Spleen (tissue), 11 donors: ENCODE measurements around the gene B4GALT2. TPM values are rescaled to one million over a fixed set of nuclear protein-coding genes. Genes with fewer than 3 reads are reported as not detected.

ENCODE experiments used
- DNase-seq: peaks from one replicate; pipeline ENCODE4 v3.0.0-alpha.2; 2020
- H3K27ac ChIP-seq, 8 donors: fragments of 200-600 bp; sonication (generic) in 7 of 8; 1 replicate in 4 of 8; 2 replicates in 4 of 8; pipeline versions ENCODE4 v1.5.0 to v1.8.0; 2016 to 2021; ENCODE audit warnings: inconsistent platforms in 4 of 8, mild to moderate bottlenecking in 4 of 8, moderate library complexity in 1 of 8
- H3K27me3 ChIP-seq, 7 donors: fragments of 200-600 bp; sonication (generic) in 6 of 7; replicated peaks in 1 of 7; 1 replicate in 4 of 7; 2 replicates in 3 of 7; pipeline versions ENCODE4 v1.5.0 to v1.8.0; 2016 to 2021; ENCODE audit warnings: inconsistent platforms in 3 of 7, mild to moderate bottlenecking in 1 of 7
- H3K36me3 ChIP-seq, 6 donors: fragments of 200-600 bp; sonication (generic) in 5 of 6; 1 replicate in 4 of 6; 2 replicates in 2 of 6; pipeline versions ENCODE4 v1.5.0 to v1.8.0; 2016 to 2021; ENCODE audit warnings: inconsistent platforms in 2 of 6
- H3K4me1 ChIP-seq, 6 donors: fragments of 200-600 bp; sonication (generic) in 5 of 6; 1 replicate in 3 of 6; 2 replicates in 3 of 6; pipeline versions ENCODE4 v1.5.0 to v1.8.0; 2016 to 2021; ENCODE audit warnings: inconsistent platforms in 3 of 6
- H3K4me3 ChIP-seq, 8 donors: fragments of 200-600 bp; sonication (generic) in 7 of 8; 1 replicate in 4 of 8; 2 replicates in 4 of 8; pipeline versions ENCODE4 v1.5.0 to v1.8.0; 2016 to 2021; ENCODE audit warnings: inconsistent platforms in 4 of 8, mild to moderate bottlenecking in 4 of 8, moderate library complexity in 2 of 8
- H3K9me3 ChIP-seq, 8 donors: fragments of 200-600 bp; sonication (generic) in 7 of 8; 1 replicate in 4 of 8; 2 replicates in 4 of 8; pipeline versions ENCODE4 v1.5.0 to v1.8.0; 2016 to 2021; ENCODE audit warnings: inconsistent platforms in 4 of 8
- CTCF ChIP-seq, 11 experiments: fragments of 200-600 bp in 7 of 11; fragments of 450-650 bp in 4 of 11; sonication (generic) in 4 of 11; IDR thresholded peaks in 8 of 11; conservative IDR thresholded peaks in 3 of 11; 1 replicate in 7 of 11; 2 replicates in 4 of 11; pipeline versions ENCODE4 v1.4.0 to v1.8.0; 2016 to 2021; ENCODE audit warnings: antibody characterized with exemption in 11 of 11, inconsistent platforms in 4 of 11, mild to moderate bottlenecking in 1 of 11
- POLR2A ChIP-seq, 3 donors: fragments of 450-650 bp; IDR thresholded peaks; one replicate each; pipeline ENCODE4 v1.5.1; 2017; ENCODE audit warnings: antibody characterized with exemption in 3 of 3, mild to moderate bottlenecking in 1 of 3
- POLR2AphosphoS5 ChIP-seq, 3 donors: sonication (generic); formaldehyde crosslinking; IDR thresholded peaks; one replicate each; pipeline ENCODE4 v1.5.1; 2017; ENCODE audit warnings: antibody characterized with exemption in 3 of 3
- WGBS, 5 donors: extraction: QIAGEN DNeasy Blood & Tissue Kit in 3 of 5; methylation state at CpG; one replicate each; pipeline versions ENCODE4 v1.1.5 to v1.1.7; 2013 to 2018; 5-methylcytosine and 5-hydroxymethylcytosine counted together
- intact Hi-C: fragments of 100-400 bp; cut with DNase I; formaldehyde crosslinking; loops from one replicate; pipeline ENCODE4 v1.15.0; 2023; ENCODE audit warnings: low total_unique reads
- polyA plus RNA-seq, 3 donors: library from polyadenylated mRNA; stranded (reverse); fragments of 200-250 nt; gene quantifications; one replicate each; pipeline ENCODE4 v1.2.1, GENCODE V29; 2013
- total RNA-seq, 7 donors: library from RNA; depleted of rRNA in 3 of 7; stranded (reverse); fragments of >200 nt in 3 of 7; fragmentation: NEBNext Ultra II Directional in 4 of 7; extraction: Animal tissue kit (Norgen Biotek cat#: 25700) in 4 of 7; gene quantifications; one replicate each; pipeline versions ENCODE4 v1.1.0 to v1.2.1, GENCODE V29; 2016 to 2021
- donor health status: healthy with polysubstance abuse.
- donor health status: DM: no; HTN: no; CAD: no; lungs with moderate emphysema.
- donor health status: DM: no; HTN: no; CAD: no.
- donor health status: Bipolar disorder and iron deficiency.
- donor health status: healthy.
- donor health status: DM: no; HTN: no; CAD: no.
- donor health status: DM: yes; HTN: yes; CAD: no.

The B4GALT2 gene
- total and polyA plus RNA-seq, 10 donors, result 7.0 to 23.3 (median 12.8) TPM

GRCh38 chr1:43936431-43937151 is 42.4 kb upstream of the B4GALT2 start:
- no peak for TF ChIP-seq POLR2A (IDR thresholded peaks at IDR 0.05)
- TF ChIP-seq CTCF (IDR thresholded peaks at IDR 0.05 in 8 of 11, conservative IDR thresholded peaks at IDR 0.05 in 3 of 11), result no peak
- TF ChIP-seq POLR2AphosphoS5 (IDR thresholded peaks at IDR 0.05), result no peak
- DNase-seq, result no peak
- Histone ChIP-seq H3K27me3 (peaks cover 0 to 47% (median 31%) of the 10 kb centered on the region in 7 donors), H3K27ac (no peak overlapping the region), H3K9me3 (no peaks in the 10 kb centered on the region), H3K4me3 (peak overlapping the region in 7 of 8 donors; percentile 28 to 68 (median 34)), H3K4me1 (peaks cover 7 to 41% (median 34%) of the 10 kb centered on the region in 6 donors), H3K36me3 (no peaks in the 10 kb centered on the region)
- intact Hi-C loops, result loop anchor here (10.0 kb wide), 1 partner anchor 412 kb away; no protein-coding TSS in a partner anchor
- WGBS, 5 donors, result 12 to 80% (median 14%) methylated on average over 1 to 56 of the region's 56 CpGs

GRCh38 chr1:43937179-43937865 is 41.7 kb upstream of the B4GALT2 start:
- Histone ChIP-seq H3K4me3 (no peak overlapping the region), H3K27me3 (peaks cover 0 to 47% (median 31%) of the 10 kb centered on the region in 7 donors), H3K27ac (no peak overlapping the region), H3K9me3 (no peaks in the 10 kb centered on the region), H3K36me3 (no peaks in the 10 kb centered on the region), H3K4me1 (peaks cover 7 to 41% (median 34%) of the 10 kb centered on the region in 6 donors)
- DNase-seq, result no peak
- no peak for TF ChIP-seq POLR2AphosphoS5 (IDR thresholded peaks at IDR 0.05)
- TF ChIP-seq POLR2A (IDR thresholded peaks at IDR 0.05), result no peak
- TF ChIP-seq CTCF (IDR thresholded peaks at IDR 0.05 in 8 of 11, conservative IDR thresholded peaks at IDR 0.05 in 3 of 11), result no peak
- 92 to 98% (median 96%) methylated on average over 5 to 8 of the region's 8 CpGs for WGBS, 5 donors
- intact Hi-C loops, result loop anchor here (10.0 kb wide), 1 partner anchor 413 kb away; no protein-coding TSS in a partner anchor

- H3K27me3 ChIP-seq, result peaks cover 0 to 36% (median 24%) of the 10 kb centered on the region in 7 donors
- 87 to 91% (median 91%) methylated on average over 10 of the region's 10 CpGs for WGBS, 5 donors
- no peaks in the 10 kb centered on the region for H3K9me3 ChIP-seq
- peak; percentile 15 for DNase-seq
- H3K36me3 ChIP-seq, result no peaks in the 10 kb centered on the region
- TF ChIP-seq POLR2A (IDR thresholded peaks at IDR 0.05), result no peak
- no peak for TF ChIP-seq POLR2AphosphoS5 (IDR thresholded peaks at IDR 0.05)
- TF ChIP-seq CTCF (IDR thresholded peaks at IDR 0.05 in 8 of 11, conservative IDR thresholded peaks at IDR 0.05 in 3 of 11), result no peak
- peaks cover 3 to 35% (median 29%) of the 10 kb centered on the region in 6 donors for H3K4me1 ChIP-seq
- intact Hi-C loops, result loop anchor here (10.0 kb wide), 1 partner anchor 414 kb away; no protein-coding TSS in a partner anchor
- no peak overlapping the region for H3K4me3 ChIP-seq
- H3K27ac ChIP-seq, result no peak overlapping the region
These were observed 40.6 kb upstream of the B4GALT2 start for GRCh38 chr1:43938383-43938782.
